ENCODE measurements around the gene STXBP5. TPM values are rescaled to one million over a fixed set of nuclear protein-coding genes. Genes with fewer than 3 reads are reported as not detected.

STXBP5 gene
- total RNA-seq, 1 donor = 144 TPM

- H4K20me1 ChIP-seq (ENCODE audit: insufficient read depth, low read length) = no peaks in the 10 kb centered on the region
- H3K4me3 ChIP-seq (ENCODE audit: insufficient read depth, low read length) = no peak overlapping the region
- no peak for TF ChIP-seq CTCF (IDR thresholded peaks at IDR 0.05; ENCODE audit: extremely low read depth, low read depth, low read length)
- H3K27ac ChIP-seq (ENCODE audit: low read depth, low read length) = no peak overlapping the region
- no peaks in the 10 kb centered on the region for H3K27me3 ChIP-seq (ENCODE audit: insufficient read depth, low read length)
- H3K79me2 ChIP-seq (ENCODE audit: insufficient read depth, low read length) = no peaks in the 10 kb centered on the region
- no peak for DNase-seq (ENCODE audit: insufficient read length, low spot score, missing footprints)
- no peak overlapping the region for H3K4me2 ChIP-seq (ENCODE audit: insufficient read depth, low read length)
- H2AFZ ChIP-seq (ENCODE audit: low read length) = no peak overlapping the region
- no peaks in the 10 kb centered on the region for H3K4me1 ChIP-seq (ENCODE audit: insufficient read depth, low read length)
- H3K36me3 ChIP-seq (ENCODE audit: insufficient read depth, low read length) = peaks cover 30% of the 10 kb centered on the region
- H3K9me3 ChIP-seq (ENCODE audit: low read depth, low read length) = peaks cover 4% of the 10 kb centered on the region
These were observed 92.9 kb downstream of the STXBP5 start for GRCh38 chr6:147297124-147297523.

GRCh38 chr6:147297663-147298316, 93.6 kb downstream of the STXBP5 start:
- Histone ChIP-seq H3K4me3 (ENCODE audit: insufficient read depth, low read length) (no peak overlapping the region), H3K4me2 (ENCODE audit: insufficient read depth, low read length) (no peak overlapping the region), H3K27me3 (ENCODE audit: insufficient read depth, low read length) (no peaks in the 10 kb centered on the region), H3K36me3 (ENCODE audit: insufficient read depth, low read length) (peaks cover 33% of the 10 kb centered on the region), H4K20me1 (ENCODE audit: insufficient read depth, low read length) (no peaks in the 10 kb centered on the region), H3K4me1 (ENCODE audit: insufficient read depth, low read length) (no peaks in the 10 kb centered on the region), H2AFZ (ENCODE audit: low read length) (no peak overlapping the region), H3K27ac (ENCODE audit: low read depth, low read length) (no peak overlapping the region), H3K79me2 (ENCODE audit: insufficient read depth, low read length) (no peaks in the 10 kb centered on the region), H3K9me3 (ENCODE audit: low read depth, low read length) (peaks cover 4% of the 10 kb centered on the region)
- no peak for DNase-seq (ENCODE audit: insufficient read length, low spot score, missing footprints)
- TF ChIP-seq CTCF (IDR thresholded peaks at IDR 0.05; ENCODE audit: extremely low read depth, low read depth, low read length) = no peak

GRCh38 chr6:147298461-147298860, 94.2 kb downstream of the STXBP5 start:
- H2AFZ ChIP-seq (ENCODE audit: low read length) = no peak overlapping the region
- H3K79me2 ChIP-seq (ENCODE audit: insufficient read depth, low read length) = no peaks in the 10 kb centered on the region
- no peak overlapping the region for H3K4me2 ChIP-seq (ENCODE audit: insufficient read depth, low read length)
- TF ChIP-seq CTCF (IDR thresholded peaks at IDR 0.05; ENCODE audit: extremely low read depth, low read depth, low read length) = no peak
- no peak overlapping the region for H3K4me3 ChIP-seq (ENCODE audit: insufficient read depth, low read length)
- peaks cover 4% of the 10 kb centered on the region for H3K9me3 ChIP-seq (ENCODE audit: low read depth, low read length)
- peaks cover 37% of the 10 kb centered on the region for H3K36me3 ChIP-seq (ENCODE audit: insufficient read depth, low read length)
- no peaks in the 10 kb centered on the region for H3K4me1 ChIP-seq (ENCODE audit: insufficient read depth, low read length)
- H4K20me1 ChIP-seq (ENCODE audit: insufficient read depth, low read length) = no peaks in the 10 kb centered on the region
- no peaks in the 10 kb centered on the region for H3K27me3 ChIP-seq (ENCODE audit: insufficient read depth, low read length)
- no peak for DNase-seq (ENCODE audit: insufficient read length, low spot score, missing footprints)
- H3K27ac ChIP-seq (ENCODE audit: low read depth, low read length) = no peak overlapping the region

GRCh38 chr6:147299035-147299434, 94.8 kb downstream of the STXBP5 start:
- no peak overlapping the region for H3K4me2 ChIP-seq (ENCODE audit: insufficient read depth, low read length)
- H3K79me2 ChIP-seq (ENCODE audit: insufficient read depth, low read length) = no peaks in the 10 kb centered on the region
- no peaks in the 10 kb centered on the region for H3K4me1 ChIP-seq (ENCODE audit: insufficient read depth, low read length)
- no peak for TF ChIP-seq CTCF (IDR thresholded peaks at IDR 0.05; ENCODE audit: extremely low read depth, low read depth, low read length)
- no peaks in the 10 kb centered on the region for H3K27me3 ChIP-seq (ENCODE audit: insufficient read depth, low read length)
- peaks cover 43% of the 10 kb centered on the region for H3K36me3 ChIP-seq (ENCODE audit: insufficient read depth, low read length)
- H3K27ac ChIP-seq (ENCODE audit: low read depth, low read length) = no peak overlapping the region
- peaks cover 4% of the 10 kb centered on the region for H3K9me3 ChIP-seq (ENCODE audit: low read depth, low read length)
- DNase-seq (ENCODE audit: insufficient read length, low spot score, missing footprints) = no peak
- no peak overlapping the region for H3K4me3 ChIP-seq (ENCODE audit: insufficient read depth, low read length)
- no peaks in the 10 kb centered on the region for H4K20me1 ChIP-seq (ENCODE audit: insufficient read depth, low read length)
- no peak overlapping the region for H2AFZ ChIP-seq (ENCODE audit: low read length)

All from osteoblast (primary cell).